Stimulated activated memory B cell treated with anti-CD40 and anti-IgM and Interleukin-4, amounts not matched to agents 10 μg/mL and 1 μg/mL and 100 μg/mL, for 72 hours (primary cell): ENCODE data around the gene FXN.
"Not testable (repeated sequence)": the region's sequence is repeated elsewhere in the genome, so short reads cannot be mapped to it uniquely, and the experiment has no call there.

ENCODE experiments used
- ATAC-seq: fragments of 150-1000 bp; cut with Tn5 transposase; 2 replicates; pipeline ENCODE4 v1.10.0; 2021
- H3K27ac Mint-ChIP-seq: one replicate; pipeline ENCODE4 v1.8.0; 2022; ENCODE audit warnings: mild to moderate bottlenecking, mixed read lengths
- H3K27me3 Mint-ChIP-seq: one replicate; pipeline ENCODE4 v1.8.0; 2022; ENCODE audit warnings: mixed read lengths
- H3K36me3 Mint-ChIP-seq: one replicate; pipeline ENCODE4 v1.8.0; 2022; ENCODE audit warnings: mixed read lengths
- H3K4me1 Mint-ChIP-seq: one replicate; pipeline ENCODE4 v1.8.0; 2022; ENCODE audit warnings: mixed read lengths
- H3K4me3 Mint-ChIP-seq: one replicate; pipeline ENCODE4 v1.8.0; 2022; ENCODE audit warnings: mild to moderate bottlenecking, moderate library complexity, mixed read lengths
- H3K9me3 Mint-ChIP-seq: one replicate; pipeline ENCODE4 v1.8.0; 2022; ENCODE audit warnings: mixed read lengths

The FXN gene

DNA sequence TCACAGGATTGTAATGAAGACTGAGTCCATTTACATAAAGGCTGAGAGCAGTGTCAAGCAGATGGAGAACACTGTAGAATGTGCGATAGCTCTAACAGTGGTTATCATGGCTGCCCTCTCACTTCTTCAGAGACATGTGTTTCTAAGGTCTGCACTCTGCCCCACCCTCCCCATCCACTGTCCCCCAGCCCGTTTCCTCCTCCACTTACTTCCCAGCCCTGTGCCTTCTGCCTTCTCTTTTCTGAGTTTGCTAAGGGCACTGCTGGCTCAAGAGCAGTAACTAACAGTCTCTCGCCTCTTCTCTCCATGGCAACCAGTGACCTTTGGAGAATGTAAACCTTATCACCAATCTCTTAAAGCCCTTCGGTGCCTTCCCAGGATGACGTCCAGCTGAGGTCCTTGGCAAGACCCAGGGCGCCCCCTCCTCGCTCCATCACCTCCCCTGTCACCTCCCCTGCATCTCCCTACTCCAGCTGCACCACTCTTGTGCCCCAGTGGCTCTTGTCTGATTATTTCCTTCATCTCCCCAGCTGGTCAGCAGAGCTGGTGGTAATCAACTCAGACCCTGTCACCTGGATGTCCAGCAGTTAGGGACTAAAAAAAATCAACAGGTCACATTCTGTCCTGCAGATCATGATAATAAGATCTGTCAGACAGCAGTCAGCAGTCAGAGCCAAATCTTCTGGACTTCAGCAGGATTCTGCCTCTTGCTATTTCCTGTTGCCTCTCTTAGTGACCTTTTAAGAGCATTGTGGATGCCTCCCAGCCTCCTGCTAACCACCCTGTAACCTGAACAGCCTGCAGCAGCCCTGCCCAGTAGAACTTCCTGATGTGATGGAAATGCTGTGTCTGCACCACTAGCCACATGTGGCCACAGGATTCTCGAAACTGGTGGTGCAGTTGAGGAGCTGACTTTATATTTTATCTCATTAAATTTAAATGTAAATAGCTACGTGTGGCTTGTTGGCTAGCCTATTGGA, 9.0 kb downstream of the FXN start:
- peak overlapping the region; percentile 9 for H3K27ac Mint-ChIP-seq
- H3K9me3 Mint-ChIP-seq, result no peaks in the 10 kb centered on the region
- H3K4me3 Mint-ChIP-seq, result no peak overlapping the region
- no peak for ATAC-seq
- peaks cover 34% of the 10 kb centered on the region for H3K36me3 Mint-ChIP-seq
- no peaks in the 10 kb centered on the region for H3K27me3 Mint-ChIP-seq
- peaks cover 7% of the 10 kb centered on the region for H3K4me1 Mint-ChIP-seq

DNA sequence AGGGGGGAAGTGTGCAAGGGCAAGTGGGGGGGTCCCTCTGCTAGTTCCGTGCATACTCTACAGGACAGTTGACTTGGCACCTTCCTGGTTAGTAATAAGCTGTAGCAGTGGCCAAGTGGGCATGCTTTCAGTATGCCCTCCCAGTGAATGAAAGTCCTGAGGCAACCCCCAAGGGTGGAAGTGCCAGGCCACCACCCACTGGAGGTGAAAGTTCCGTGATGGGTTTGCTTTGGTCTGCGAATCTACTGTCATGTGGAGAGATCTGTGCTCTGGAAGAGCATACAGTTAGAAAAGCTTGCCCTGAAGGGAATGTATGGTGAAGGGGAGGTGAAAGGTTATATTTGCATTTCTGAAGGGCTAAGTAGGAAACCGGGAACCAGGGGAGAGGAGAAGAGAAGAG, 10.3 kb downstream of the FXN start:
- ATAC-seq, result no peak
- Mint-ChIP-seq H3K27me3 (no peaks in the 10 kb centered on the region), H3K4me1 (peaks cover 7% of the 10 kb centered on the region), H3K36me3 (peaks cover 39% of the 10 kb centered on the region), H3K27ac (no peak overlapping the region), H3K4me3 (no peak overlapping the region), H3K9me3 (no peaks in the 10 kb centered on the region)

DNA sequence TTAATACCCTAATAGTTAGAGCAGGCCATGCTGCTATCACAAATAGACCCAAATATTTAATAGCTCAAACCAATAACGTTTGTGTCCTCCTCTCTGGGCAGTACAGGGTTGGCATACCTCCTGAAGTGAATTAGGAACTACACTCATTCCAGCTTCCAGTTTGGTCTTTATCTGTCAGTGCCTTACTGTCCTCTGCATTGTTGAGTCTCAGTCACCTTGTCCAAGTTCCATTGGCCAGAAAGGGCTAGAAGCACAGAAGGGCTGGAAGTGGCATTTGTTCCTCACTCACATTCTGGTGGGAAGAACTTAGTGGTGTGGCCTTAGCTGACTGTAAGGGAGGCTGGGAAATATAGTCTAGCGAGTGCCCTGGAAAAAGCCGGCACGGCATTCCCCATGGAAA, 11.2 kb downstream of the FXN start:
- Mint-ChIP-seq H3K36me3 (peaks cover 34% of the 10 kb centered on the region), H3K9me3 (no peaks in the 10 kb centered on the region)

DNA sequence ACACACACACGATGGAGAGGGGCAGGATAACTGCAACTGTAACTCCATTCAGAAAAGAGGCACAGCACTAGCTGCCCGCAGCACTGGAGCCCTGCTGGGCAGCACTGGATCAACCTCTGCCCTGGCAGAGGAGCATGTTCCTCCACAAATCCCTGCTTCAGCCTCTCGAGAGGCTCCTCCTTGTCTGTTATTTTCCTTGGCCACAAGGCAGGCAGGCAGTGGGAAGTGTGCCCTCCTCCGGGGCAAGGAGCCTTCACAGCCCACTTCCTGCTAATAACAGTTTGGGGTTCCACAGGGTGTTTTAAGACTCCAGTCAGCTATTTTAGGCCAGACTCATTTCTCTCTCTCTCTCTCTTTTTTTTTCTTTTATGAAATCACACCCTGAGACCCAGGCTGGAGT, 11.8 kb downstream of the FXN start:
- peaks cover 7% of the 10 kb centered on the region for H3K4me1 Mint-ChIP-seq
- no peak overlapping the region for H3K4me3 Mint-ChIP-seq
- no peak for ATAC-seq
- H3K27me3 Mint-ChIP-seq, result no peaks in the 10 kb centered on the region
- H3K9me3 Mint-ChIP-seq, result no peaks in the 10 kb centered on the region
- no peak overlapping the region for H3K27ac Mint-ChIP-seq
- H3K36me3 Mint-ChIP-seq, result peaks cover 34% of the 10 kb centered on the region

More for the DNA sequence above, 11.2 kb downstream of the FXN start:
- no peak for ATAC-seq
- Mint-ChIP-seq H3K4me3 (no peak overlapping the region), H3K27ac (no peak overlapping the region), H3K27me3 (no peaks in the 10 kb centered on the region), H3K4me1 (peaks cover 7% of the 10 kb centered on the region)

DNA sequence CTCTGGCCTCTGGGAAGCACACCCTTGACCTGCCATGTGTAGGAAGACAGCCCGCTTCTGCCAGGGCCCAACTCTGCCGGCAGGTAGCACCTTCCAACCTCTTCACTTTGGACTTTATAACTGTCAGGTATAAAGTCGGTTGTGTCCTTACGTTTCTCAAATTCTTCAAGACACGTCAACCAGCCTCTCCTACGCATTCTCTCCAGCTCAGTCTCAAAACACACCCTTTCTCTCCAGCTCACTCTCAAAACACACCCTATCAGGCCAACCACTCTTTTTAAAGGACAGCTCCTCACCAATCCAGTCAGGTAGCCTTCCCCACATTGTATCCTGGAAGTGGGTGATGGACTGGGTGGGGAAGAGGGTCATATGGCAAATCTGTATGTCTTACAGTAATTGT, 13.5 kb downstream of the FXN start:
- no peak for ATAC-seq
- no peaks in the 10 kb centered on the region for H3K27me3 Mint-ChIP-seq
- no peaks in the 10 kb centered on the region for H3K9me3 Mint-ChIP-seq
- H3K36me3 Mint-ChIP-seq, result peaks cover 39% of the 10 kb centered on the region
- no peak overlapping the region for H3K4me3 Mint-ChIP-seq
- H3K4me1 Mint-ChIP-seq, result peaks cover 7% of the 10 kb centered on the region
- H3K27ac Mint-ChIP-seq, result no peak overlapping the region

DNA sequence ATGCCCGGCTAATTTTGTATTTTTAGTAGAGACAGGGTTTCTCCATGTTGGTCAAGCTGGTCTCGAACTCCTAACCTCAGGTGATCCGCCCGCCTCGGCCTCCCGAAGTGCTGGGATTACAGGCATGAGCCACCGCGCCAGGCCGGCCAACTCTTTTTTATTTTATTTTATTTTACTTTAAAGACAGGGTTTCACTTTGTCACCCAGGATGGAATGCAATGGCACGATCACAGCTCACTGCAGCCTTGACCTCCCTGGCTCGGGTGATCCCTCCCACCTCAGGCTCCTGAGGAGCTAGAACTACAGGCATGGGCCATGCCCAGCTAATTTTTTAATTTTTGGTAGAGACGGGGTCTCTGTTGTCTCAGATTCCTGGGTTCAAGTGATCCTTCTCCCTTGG, 15.4 kb downstream of the FXN start:
- H3K36me3 Mint-ChIP-seq, result peaks cover 41% of the 10 kb centered on the region
- H3K4me1 Mint-ChIP-seq, ATAC-seq, H3K27me3 Mint-ChIP-seq, H3K27ac Mint-ChIP-seq, H3K9me3 Mint-ChIP-seq, H3K4me3 Mint-ChIP-seq: not testable (repeated sequence)

DNA sequence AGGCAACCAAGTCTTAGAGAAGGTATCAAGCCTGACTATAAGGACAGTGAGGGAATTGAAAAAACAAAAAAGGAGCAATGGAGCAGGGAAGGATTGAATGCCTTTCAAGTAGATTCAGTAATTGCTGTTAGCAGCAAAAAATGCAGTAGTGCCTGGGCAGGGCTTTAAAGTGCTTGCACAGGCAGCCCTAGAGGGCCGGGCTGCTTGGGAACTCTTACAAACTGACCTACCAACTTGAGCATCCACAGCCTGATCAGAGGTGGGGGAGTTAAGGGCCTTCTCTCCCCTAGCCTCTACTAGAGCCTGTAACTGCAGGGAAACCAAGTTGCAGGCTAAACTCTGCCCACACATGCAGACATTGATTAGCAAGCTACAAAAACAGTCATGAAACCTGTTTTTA, 19.4 kb downstream of the FXN start:
- H3K9me3 Mint-ChIP-seq, result no peaks in the 10 kb centered on the region
- peaks cover 45% of the 10 kb centered on the region for H3K36me3 Mint-ChIP-seq
- H3K4me3 Mint-ChIP-seq, result no peak overlapping the region
- H3K4me1 Mint-ChIP-seq, result no peaks in the 10 kb centered on the region
- ATAC-seq, result no peak
- no peaks in the 10 kb centered on the region for H3K27me3 Mint-ChIP-seq
- H3K27ac Mint-ChIP-seq, result no peak overlapping the region

DNA sequence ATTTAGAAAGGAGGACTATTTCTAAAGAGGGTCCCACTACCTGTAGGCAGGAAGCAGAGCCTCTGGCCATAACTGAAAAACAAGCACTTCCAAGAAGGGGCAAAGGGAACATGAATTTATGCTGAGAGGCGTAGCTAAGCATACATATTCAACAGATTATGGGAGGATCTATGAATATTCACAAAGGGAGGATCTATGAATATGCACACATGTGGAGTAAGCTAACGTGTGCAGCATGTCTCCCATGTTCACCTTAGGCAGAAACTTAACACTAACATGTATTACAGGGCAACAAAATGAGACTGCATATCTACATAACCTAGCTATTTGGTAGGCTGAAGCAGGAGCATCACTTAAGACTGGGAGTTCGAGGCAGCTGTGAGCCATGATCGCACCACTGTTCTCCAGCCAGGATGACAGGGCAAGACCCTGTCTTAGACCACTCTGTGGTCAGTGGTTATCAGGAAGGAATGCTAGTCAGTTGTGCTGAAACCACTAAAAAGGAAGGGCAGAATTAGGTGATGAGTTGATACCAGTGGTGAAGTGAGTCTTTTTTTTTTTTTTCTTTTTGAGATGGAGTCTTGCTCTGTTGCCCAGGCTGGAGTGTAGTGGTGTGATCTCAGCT, 20.8 kb downstream of the FXN start:
- Mint-ChIP-seq H3K9me3 (no peaks in the 10 kb centered on the region), H3K4me1 (peaks cover 6% of the 10 kb centered on the region), H3K27me3 (no peaks in the 10 kb centered on the region), H3K36me3 (peaks cover 55% of the 10 kb centered on the region), H3K27ac (no peak overlapping the region), H3K4me3 (no peak overlapping the region)
- ATAC-seq, result no peak

DNA sequence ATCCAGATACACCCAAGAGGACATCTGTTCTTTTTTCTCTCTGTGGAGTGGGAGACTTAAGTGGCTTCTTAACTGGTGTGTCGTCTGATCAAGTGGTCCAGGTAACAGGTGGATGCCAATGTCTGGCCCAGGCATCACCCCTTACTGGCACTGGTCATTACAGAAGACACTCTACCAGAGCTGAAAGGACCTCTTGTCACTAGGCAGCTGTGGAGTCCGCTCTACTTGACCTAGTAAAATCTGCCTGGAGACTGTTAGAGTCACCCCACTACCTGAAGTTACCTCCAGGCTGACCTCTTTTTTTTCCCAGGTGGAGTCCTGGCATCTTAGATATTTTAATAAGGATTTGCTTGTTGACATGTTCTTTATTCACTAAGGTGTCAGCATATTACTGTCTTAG, 22.5 kb downstream of the FXN start:
- Mint-ChIP-seq H3K9me3 (no peaks in the 10 kb centered on the region), H3K27me3 (no peaks in the 10 kb centered on the region), H3K36me3 (peaks cover 54% of the 10 kb centered on the region), H3K4me1 (peaks cover 6% of the 10 kb centered on the region), H3K4me3 (no peak overlapping the region), H3K27ac (no peak overlapping the region)
- no peak for ATAC-seq

DNA sequence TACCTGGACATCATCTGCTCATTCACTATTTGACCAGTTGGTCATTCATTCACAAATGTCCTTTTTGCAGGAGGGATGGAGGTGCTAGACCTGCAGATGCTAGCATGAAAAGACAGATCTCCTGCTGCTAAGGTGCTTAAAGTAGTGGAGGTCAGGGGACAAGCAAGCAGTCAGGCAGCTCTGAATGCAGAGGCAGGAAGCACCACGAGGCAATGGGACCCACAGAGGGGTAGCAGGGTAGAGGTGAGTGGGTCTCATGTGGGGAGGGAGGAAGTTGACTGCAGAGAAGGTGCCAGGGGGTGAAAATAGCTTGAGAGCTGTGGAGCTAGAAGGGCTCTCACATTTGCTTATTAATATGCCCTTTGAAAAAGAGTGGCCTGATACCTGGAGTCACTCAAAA, 25.2 kb downstream of the FXN start:
- no peak for ATAC-seq
- Mint-ChIP-seq H3K4me3 (no peak overlapping the region), H3K27me3 (no peaks in the 10 kb centered on the region), H3K9me3 (no peaks in the 10 kb centered on the region), H3K36me3 (peaks cover 58% of the 10 kb centered on the region), H3K4me1 (peaks cover 6% of the 10 kb centered on the region), H3K27ac (no peak overlapping the region)

DNA sequence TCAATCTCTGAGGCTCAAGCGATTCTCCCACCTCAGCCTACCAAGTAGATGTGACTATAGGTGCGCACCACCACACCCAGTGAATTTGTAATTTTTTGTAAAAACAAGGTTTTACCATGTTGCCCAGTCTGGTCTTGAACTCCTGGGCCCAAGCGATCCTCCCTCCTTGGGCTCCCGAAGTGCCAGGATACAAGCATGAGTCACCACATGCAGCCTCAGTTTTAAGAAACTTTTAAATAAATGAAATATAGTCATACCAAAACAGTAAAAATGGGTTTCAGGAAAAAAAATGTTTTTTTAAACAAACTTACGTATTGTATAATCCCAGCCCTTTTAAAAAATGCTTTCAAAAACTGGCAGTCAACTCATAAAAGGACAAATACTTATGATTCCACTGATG, 26.6 kb downstream of the FXN start:
- Mint-ChIP-seq H3K4me3 (no peak overlapping the region), H3K27ac (no peak overlapping the region), H3K9me3 (no peaks in the 10 kb centered on the region), H3K4me1 (peaks cover 6% of the 10 kb centered on the region), H3K36me3 (peaks cover 63% of the 10 kb centered on the region), H3K27me3 (no peaks in the 10 kb centered on the region)
- ATAC-seq, result no peak

DNA sequence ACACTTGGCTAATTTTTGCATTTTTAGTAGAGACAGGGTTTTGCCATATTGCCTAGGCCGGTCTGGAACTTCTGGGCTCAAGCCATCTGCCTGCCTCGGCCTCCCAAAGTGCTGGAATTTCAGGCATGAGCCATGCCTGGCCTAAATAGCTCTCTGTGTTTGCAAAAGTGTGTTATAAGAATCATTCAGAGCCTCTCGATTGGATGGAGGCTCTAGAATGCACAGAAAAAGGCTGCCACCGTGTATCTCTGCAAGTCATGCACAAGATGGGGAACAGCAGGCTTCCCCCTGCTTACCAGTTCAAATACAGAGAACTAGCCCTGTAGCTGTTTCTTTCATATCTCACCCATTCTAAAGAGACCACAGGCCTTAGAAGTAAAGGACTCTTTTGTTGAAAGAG, 28.3 kb downstream of the FXN start:
- Mint-ChIP-seq H3K4me1 (peaks cover 6% of the 10 kb centered on the region), H3K27me3 (no peaks in the 10 kb centered on the region), H3K36me3 (peaks cover 65% of the 10 kb centered on the region), H3K27ac (no peak overlapping the region), H3K9me3 (no peaks in the 10 kb centered on the region), H3K4me3 (no peak overlapping the region)
- ATAC-seq, result no peak

DNA sequence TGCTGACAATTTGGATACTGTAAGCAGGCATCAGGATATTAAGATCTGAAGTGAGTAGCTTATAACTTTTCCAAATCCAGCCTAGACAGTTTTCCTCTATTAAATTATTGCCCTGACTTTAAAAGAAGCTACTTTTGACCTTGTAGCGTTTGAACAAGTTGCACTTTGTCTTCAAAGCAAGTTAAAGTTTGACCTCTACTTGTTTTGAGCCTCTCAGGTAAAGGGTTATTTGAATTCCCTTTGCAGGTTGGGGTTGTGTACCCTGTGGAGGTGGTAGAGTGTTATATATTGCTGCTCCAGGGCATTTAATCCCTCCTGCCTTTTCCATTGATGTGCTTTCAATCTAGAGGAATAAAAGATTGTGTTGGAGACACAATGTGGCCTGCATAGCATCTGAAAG, 30.1 kb downstream of the FXN start:
- H3K4me3 Mint-ChIP-seq, result no peak overlapping the region
- H3K27ac Mint-ChIP-seq, result no peak overlapping the region
- peaks cover 4% of the 10 kb centered on the region for H3K4me1 Mint-ChIP-seq
- no peaks in the 10 kb centered on the region for H3K9me3 Mint-ChIP-seq
- no peaks in the 10 kb centered on the region for H3K27me3 Mint-ChIP-seq
- H3K36me3 Mint-ChIP-seq, result peaks cover 64% of the 10 kb centered on the region
- ATAC-seq, result no peak

DNA sequence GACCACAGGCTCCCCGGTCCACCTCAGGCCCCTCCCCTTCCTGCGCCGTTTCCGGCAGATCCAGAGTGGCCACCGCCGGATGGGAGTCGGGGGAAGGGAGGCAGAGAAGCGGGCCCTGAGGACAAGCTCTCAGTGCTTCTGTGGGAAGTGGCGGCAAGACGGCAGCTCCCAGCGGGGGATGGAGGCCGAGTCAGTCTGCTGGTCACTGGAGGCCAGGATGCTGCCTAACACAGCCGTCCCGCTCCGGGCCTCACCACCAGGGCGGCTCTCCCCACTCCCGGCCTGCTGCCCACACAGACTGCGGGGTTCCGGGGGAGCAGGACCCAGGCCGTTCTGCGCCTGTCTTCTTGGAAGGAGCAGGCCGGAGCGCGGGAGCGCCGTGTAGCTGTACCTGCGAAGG, 31.4 kb downstream of the FXN start:
- H3K4me1 Mint-ChIP-seq, result no peaks in the 10 kb centered on the region
- H3K36me3 Mint-ChIP-seq, result peaks cover 59% of the 10 kb centered on the region
- no peaks in the 10 kb centered on the region for H3K27me3 Mint-ChIP-seq
- no peaks in the 10 kb centered on the region for H3K9me3 Mint-ChIP-seq
- ATAC-seq, result no peak
- no peak overlapping the region for H3K4me3 Mint-ChIP-seq
- no peak overlapping the region for H3K27ac Mint-ChIP-seq

DNA sequence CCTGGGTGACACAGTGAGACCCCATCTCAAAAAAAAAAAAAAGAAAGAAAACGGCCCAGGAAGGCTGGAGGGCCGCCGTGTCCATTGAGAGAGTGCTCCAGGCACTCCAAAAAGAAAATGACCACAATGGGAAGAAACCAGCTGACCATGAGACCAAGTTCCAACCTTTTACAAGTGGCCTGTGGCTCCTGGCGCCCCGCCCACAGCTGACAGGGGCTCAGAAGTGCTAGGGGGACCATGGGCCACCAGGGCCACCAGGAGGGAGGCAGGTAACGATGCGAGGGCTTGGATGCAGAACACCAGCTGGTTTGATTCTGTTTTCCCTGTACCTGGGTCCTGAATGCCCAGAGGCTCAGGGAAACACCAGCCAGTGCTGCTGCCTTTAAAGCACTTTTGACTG, 34.6 kb downstream of the FXN start:
- Mint-ChIP-seq H3K27ac (no peak overlapping the region), H3K4me3 (no peak overlapping the region), H3K36me3 (peaks cover 66% of the 10 kb centered on the region), H3K27me3 (no peaks in the 10 kb centered on the region), H3K9me3 (no peaks in the 10 kb centered on the region), H3K4me1 (no peaks in the 10 kb centered on the region)
- no peak for ATAC-seq

DNA sequence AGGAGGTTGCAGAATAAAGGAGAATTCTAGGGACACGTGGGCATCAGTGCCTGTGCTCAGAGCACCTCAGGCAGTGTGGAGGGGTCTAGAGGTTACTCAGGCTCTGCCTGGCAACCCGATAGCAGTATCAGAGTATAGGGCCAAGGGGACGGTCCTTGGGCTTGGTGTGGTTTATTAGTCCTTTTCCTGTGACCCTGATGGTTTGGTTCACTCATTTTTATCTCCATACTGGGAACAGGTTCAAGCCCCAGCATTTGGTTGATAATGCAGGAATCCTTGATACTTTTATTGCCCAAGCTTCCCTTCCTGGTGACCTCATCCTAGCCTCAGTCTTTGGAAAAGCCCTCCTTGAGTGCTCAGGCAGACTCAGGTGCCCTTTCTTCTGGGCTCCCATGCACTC, 35.5 kb downstream of the FXN start:
- no peak overlapping the region for H3K4me3 Mint-ChIP-seq
- no peaks in the 10 kb centered on the region for H3K9me3 Mint-ChIP-seq
- no peaks in the 10 kb centered on the region for H3K27me3 Mint-ChIP-seq
- no peaks in the 10 kb centered on the region for H3K4me1 Mint-ChIP-seq
- no peak overlapping the region for H3K27ac Mint-ChIP-seq
- peaks cover 58% of the 10 kb centered on the region for H3K36me3 Mint-ChIP-seq
- ATAC-seq, result no peak
